ENCODE results near the gene CLNK.
"Not testable (repeated sequence)": the region's sequence is repeated elsewhere in the genome, so short reads cannot be mapped to it uniquely, and the experiment has no call there.

The CLNK gene

DNA sequence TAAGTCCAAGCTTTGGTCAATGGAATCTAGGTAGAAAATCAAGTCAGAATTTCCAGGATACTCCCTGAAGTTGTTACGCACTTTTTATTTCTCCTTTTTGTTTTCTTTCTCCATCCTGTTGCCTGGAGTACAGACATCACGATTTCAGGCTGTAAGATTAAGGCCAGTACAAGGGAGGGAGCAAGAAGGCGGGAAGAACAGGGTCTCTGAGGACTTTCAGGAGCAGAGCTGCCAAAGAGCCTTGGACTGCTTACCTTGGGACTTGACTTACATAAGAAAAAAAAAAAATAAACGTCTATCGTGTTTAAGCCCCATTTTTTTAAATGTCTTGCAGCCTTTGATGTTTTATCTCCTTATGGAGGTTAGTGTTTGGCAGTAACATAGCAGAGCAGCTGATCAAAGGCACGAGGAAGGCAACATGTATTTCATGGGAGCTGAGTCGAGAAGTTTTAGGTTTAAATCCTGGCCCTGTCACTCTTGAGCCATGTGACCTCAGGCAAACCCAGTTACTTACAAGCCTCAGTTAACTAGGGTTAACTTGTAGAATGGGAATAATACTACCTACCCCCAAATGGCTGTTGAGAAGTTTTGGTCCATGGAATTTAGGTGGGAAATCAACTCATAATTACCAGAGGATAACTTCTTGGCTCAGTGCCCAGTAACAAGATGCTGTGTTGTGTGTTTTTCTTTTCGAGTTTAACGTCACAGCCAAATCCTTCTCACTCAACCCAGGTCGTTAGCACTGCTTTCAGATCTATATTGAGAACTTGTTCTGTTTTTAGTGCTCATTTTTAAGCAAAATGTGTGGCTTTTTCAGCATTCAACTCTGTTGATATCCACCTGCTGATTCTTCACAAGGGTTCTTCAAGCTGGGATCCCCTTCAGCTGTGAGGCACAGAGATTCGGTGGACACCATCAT, 106.8 kb downstream of the CLNK start:
- DNase-seq (ENCODE audit: low read depth): no peak

- DNase-seq (ENCODE audit: low read depth): no peak
Observed at GRCh38 chr4:10577018-10577417, 107.5 kb downstream of the CLNK start.

DNA sequence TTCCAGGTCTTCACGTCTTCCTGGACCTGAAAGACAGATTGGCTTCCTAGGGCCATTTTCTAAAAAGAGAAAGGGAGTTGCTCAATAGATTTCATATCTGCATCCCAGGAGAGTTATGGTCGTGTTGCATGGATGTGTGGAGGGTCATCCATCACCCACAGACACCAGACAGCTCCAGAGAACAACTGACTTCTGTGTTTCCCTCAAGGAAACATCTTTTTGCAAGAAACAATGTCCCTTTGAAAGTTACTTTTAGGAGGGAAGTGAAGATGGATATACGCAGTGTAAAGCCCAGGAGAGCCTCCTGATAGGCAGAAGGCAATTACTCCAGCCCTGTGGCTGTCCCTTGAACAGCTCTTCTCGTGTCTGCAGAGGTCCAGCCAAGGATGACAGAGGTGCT, 108.3 kb downstream of the CLNK start:
- no peak for DNase-seq (ENCODE audit: low read depth)

DNA sequence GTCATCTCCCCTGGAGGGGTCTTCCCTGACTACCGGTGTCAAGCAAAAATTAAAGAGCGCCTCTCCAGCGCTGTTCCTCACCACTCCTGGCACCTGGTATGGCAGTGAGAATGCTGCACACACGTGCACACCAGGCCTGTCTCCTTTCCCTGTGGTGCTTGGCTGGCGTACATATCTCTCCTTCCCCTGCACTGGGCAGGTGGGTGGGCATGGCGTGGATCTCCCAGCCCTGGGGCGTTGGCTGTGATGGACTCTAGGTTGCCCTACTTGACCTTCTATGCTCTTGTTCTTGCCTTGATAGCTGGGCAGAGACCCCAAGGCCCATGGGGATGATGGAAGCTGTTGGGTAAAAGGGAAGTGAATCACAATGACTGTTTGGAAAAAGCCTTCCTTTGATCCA, 109.2 kb downstream of the CLNK start:
- no peak for DNase-seq (ENCODE audit: low read depth)

DNA sequence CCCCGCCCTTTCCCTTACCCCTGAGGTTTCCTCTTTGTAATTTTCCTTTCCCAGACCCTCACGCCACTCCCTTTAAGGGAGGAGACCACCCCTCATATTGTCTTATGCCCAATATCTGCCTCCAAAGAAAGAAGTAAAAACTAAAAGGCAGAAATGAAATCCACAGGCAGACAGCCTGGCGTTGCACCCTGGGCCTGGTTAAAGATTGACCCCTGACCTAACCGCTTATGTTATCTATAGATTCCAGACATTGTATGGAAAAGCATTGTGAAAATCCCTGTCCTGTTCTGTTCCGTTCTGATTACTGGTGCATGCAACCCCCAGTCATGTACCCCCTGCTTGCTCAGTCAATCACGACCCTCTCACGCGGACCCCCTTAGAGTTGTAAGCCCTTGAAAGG, 110.0 kb downstream of the CLNK start:
- not testable (repeated sequence) for DNase-seq (ENCODE audit: low read depth)

DNA sequence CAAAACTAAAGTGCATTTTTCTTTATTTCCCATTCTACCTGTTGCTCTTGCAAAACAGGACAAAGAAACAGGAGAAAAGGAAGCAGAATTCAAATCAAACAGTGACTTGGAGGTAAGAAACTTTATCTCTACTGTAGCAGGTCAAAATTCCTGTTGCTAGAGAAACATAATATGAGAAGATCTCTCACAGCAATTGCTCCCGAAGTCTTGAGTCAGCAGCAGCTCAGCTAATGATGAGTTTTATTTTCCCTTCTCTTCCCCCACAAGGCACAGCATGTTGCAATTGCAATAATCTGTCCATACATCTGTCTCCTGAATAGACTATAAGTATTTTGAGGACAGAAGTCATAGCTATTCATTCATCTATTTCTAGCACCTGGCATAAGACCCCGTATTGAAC, 112.7 kb downstream of the CLNK start:
- DNase-seq (ENCODE audit: low read depth): no peak

- DNase-seq (ENCODE audit: low read depth): no peak
Observed at GRCh38 chr4:10569491-10569890, 115.1 kb downstream of the CLNK start.

DNA sequence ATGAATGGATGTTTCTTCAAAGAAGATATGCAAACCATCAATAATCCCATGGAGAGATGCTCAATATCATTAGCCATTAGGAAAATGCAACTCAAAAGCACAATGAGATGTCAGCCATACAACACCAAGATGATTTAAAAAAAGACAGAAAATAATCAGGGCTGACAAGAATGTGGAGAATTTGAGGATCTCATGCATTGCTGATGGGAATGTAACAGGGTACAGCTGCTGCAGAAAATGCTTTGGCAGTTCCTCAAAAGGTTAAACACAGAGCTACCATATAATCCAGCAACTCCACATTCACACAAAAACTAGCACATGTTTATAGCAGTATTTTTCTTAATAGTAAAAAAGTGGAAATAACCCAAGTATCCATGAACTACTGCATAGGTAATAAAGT, 116.8 kb downstream of the CLNK start:
- no peak for DNase-seq (ENCODE audit: low read depth)

DNA sequence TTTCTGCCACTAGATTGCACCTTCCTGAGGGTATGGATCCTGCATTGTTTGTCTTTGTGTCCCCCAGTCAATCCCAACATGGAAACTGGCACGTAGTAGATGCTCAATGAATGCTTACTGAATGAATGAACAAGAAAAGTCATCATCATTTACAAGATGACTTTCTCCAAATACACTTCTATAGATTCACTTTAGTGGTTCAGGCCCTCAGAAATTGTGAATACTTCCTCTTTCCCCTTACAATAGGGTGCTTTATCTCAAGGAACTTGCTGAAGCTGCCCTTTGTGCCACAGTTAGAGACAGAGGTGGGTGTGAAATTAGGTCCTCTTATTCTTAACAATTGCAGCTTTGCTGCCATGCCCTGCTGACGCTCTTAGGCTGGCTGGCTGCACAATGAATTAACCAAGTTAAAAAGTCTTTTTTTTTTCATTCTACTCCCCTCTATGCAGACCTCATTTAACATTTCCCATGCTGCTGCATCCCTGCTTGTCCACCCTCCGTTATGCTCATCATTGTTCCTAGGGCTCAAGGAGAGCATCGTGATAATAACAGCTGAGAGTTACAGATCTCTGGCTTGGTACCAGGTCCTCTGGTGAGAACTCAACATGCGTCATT, 119.3 kb downstream of the CLNK start:
- no peak for DNase-seq (ENCODE audit: low read depth)

- peak; percentile 6 for DNase-seq (ENCODE audit: low read depth)
Observed at GRCh38 chr4:10554694-10555093, 129.9 kb downstream of the CLNK start.

- no peak for DNase-seq (ENCODE audit: low read depth)
Observed at GRCh38 chr4:10554121-10554520, 130.4 kb downstream of the CLNK start.

DNA sequence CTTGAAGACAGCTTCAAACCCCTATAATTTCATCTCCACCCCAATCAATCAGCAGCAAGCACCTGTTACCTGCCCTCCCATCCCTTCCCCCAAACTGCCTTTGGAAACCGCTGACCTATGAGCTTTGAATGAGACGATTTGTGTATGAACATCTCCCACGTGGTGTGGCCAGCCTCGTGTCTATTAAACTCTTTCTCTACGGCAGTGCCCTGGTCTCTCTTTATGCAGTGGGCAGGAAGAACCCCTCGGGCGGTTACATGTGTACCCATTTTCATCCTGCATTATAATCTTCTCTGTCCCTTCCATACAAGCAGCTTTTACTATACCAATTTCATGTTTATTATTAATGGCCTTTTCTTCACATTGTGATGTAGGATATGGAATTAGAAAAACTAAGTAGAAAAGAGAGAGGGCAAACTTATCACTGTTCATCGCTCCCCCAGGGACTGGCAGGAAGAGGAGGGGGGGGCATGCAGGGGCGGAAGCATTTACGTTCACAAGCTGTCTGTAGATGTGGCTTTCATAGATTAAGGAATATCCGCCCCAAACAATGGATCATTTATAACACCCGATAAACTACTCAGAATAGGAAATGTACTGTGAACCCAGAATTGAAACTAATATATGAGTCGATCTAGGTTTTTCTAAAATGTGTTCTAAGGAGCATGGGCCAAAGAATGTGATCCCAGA, 131.8 kb downstream of the CLNK start:
- no peak for DNase-seq (ENCODE audit: low read depth)

DNA sequence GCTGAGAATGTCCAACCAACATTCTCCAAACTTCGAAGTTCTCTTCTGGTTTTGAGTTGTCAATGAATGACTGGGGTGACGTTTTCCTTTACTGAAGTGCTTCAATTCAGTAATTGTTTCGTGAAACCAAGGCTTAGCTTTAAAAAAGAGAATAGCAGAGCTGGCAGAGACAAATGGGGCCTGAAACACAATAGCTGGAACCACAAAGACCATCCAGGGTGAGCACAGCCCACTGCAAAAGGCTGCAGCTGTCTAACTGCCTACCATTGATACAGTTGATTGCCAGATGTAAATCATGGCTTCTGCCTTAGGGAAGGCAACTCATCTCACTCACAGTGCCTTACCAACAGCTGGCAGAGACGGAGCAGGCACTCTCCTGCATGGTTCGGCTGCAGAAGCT, 148.7 kb downstream of the CLNK start:
- DNase-seq (ENCODE audit: low read depth): no peak

DNA sequence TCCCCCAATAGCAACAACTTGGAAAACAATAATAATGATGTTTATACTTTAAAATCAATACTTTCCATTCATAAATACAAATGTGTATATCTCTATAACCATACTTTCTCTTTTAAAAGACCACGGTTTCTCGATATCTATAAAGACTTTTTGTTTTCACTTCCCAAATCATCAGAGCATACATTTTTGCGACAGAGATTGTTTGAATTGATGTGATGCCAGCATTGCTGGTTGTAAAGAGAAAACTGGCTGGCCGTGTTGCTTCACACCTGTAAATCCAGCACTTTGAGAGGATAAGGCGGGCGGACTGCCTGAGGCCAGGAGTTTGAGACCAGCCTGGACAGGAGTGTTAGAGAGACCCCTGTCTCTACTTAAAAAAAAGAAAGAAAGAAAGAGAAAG, 149.7 kb downstream of the CLNK start:
- DNase-seq (ENCODE audit: low read depth): no peak

DNA sequence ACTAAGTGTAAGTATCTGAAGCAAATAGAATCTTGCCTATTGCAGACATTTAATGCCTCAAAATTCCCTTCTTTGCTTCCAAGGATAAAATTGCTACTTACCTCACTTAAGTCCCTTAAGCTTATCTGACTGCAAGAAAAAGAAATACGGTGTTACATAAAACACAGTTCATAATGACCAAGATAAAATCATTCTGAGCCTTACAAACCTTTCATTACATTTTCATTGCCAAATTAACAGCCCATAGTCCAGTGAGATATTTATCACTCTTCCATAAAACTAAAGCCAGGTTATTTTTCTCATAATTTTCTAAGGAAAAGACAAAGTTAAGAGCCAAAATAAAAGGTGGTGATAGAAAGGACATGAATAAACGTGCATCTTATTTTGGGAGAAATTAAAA, 152.4 kb downstream of the CLNK start:
- DNase-seq (ENCODE audit: low read depth): no peak

DNA sequence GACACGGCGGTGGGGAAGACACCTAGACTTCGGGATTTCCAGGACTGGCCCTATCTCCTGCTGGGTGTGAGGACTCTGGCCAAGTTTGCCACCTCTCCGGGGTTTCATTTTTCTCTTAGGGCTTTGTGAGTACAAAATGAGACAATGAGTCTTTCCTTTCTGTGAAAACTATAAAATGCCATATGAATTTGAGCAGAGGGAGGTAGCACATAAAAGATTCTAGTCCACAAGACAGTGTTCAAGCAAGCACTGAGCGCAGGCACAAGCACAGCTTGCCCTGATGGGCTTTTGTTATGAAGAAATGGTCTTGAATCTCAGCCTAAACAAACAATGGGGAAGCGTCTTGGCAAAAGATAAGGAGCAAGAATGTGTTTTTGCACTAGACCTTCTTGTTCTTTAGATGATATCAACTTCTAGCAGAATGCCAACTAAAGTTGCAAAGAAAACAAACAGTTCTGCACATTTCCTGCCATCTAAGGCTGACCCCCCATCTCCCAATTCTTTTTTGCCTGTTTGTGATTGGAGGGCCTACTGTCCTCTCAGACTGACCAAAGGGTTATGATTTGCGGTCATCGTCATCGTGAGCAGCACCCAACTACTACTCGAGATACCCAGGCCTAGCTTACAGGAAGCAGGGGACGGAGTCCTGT, 154.3 kb downstream of the CLNK start:
- DNase-seq (ENCODE audit: low read depth): no peak

- no peak for DNase-seq (ENCODE audit: low read depth)
Observed at GRCh38 chr4:10529291-10530136, 155.1 kb downstream of the CLNK start.

DNA sequence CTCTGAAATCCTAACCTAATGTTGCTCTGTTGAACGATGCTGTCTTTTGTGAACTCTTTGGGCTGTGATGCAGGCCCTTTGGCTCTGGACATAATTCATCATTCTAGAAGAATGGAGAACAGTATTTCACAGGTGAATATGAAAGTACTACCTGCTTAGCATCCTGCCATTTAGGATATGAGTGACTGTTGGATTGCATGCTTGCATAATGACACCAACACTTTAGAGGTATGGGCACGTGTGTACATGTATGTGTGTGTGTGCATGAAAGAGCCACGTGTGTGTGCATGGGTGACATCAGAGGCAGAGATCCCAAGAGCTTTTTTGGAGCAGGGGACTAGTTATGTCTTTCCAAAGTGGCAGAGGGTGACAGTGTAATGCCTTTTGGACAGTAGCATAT, 157.1 kb downstream of the CLNK start:
- DNase-seq (ENCODE audit: low read depth): no peak

DNA sequence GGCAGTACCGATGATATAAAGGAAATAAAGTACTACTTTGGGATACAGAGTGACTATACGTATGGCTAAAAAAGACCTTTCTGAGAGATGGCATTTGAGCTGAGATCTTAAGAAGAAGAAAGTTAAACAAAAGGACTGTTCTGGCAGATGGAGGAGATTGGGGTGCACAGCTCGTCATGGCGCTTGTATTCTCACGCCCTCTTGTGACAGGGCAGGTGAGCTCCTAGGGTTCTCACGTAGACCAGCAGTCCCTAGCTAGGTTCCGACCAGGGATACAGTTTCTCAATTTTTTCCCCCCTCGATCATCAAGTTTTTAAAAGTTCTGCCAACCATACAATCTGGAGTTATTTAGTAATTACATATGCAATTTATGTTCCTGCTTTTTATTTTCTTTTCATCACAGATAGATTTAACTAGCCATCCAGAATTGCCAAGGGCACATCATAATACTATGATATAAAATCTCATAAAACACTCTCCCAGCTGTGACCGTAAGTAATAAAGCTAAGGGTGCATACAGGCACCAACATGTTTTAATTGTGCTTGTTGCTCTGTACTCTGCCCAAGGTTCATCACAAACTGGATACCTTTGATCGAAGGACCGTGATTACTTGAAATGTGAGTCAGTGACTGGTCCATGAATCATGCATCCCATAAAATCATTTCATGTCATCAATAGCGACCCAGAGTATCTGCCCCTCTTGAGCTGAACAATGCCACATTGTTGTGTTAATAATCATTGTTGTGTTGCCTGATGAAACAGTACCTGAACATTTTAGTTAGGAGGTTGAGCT, 157.9 kb downstream of the CLNK start:
- DNase-seq (ENCODE audit: low read depth): no peak

DNA sequence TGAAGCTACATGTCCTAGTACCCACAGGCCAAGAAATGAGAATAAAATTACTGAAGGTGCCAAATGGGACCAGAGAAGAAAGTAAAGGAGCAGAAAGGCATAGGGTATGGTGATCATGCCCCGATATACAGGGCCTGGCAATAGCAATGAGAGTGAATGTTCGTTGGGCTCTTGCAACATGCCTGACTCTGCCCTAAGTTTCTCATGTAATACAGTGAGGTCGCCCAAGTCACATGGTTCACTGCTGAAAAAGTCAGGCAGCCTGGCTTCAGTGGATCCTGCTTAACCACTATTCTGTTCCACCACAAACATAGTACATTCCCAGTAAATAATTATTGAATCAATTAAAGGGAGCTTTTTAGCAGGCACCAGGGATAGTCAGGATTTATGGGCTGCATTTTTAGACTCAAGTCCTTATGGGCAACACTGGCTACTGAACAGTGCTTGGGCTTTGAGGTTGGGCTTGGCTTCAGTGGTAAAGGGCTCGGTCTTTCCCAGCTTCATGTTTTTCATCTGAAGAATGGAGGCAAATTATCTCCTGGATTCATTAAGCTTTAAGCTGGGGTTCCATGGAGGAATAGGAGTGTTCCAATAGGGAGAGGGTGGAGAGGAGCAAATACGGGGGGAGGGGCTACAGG, 160.3 kb downstream of the CLNK start:
- DNase-seq (ENCODE audit: low read depth): no peak
